Mesangial cell (primary cell): ENCODE data around the gene ZNF446. TPM values are rescaled to one million over a fixed set of nuclear protein-coding genes. Genes with fewer than 3 reads are reported as not detected.

Source experiments
- total RNA-seq: library from RNA; depleted of rRNA; stranded (reverse); fragments of >200 nt; gene quantifications from 2 replicates; pipeline ENCODE4 v1.2.3, GENCODE V29; 2015

The ZNF446 gene
- total RNA-seq, result 6.2 and 16.9 TPM in 2 replicates

DNA sequence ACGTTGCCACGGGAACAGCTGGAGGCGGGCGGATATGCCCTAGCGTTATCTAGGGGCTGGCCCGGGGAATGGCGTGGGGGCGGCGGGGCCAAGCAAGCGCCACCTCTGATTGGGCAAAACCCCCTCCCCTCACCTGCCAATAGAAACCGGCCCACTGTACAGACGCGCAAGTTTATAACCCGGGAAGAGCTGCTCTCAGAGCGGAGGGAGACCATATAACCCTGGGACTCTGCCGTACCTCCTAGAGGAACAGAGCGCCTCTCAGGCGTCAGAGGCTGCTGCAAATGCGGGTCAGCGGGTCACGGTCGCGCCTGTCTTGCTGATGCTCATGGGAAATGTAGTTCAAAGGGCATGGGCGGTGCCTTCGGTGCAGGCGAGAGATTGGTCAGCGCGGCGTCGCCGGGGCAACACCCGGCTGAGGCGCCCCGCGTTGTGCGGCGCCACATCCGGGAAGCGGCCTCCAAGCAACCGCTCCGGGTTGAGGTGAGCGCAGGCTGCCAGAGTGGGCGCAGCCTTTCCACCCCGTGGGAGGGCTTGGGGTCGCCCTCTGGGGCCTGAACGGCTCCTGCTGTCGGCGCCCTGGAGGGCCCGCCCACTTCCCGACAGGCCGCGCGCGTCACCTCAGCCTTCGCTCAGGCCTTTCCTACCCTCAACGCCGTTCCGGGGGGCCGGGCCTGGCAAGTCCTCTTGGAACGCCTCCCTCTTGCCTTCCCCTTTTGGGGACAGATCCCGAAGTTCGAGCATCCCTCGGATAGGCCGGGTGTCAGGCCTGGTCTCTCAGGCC, at the start of gene ZNF446:
Gene ZNF446 (plus strand): TSS at position 639 of the 784 bp plus-strand sequence. CDS start 867 bp downstream, outside the sequence.

DNA sequence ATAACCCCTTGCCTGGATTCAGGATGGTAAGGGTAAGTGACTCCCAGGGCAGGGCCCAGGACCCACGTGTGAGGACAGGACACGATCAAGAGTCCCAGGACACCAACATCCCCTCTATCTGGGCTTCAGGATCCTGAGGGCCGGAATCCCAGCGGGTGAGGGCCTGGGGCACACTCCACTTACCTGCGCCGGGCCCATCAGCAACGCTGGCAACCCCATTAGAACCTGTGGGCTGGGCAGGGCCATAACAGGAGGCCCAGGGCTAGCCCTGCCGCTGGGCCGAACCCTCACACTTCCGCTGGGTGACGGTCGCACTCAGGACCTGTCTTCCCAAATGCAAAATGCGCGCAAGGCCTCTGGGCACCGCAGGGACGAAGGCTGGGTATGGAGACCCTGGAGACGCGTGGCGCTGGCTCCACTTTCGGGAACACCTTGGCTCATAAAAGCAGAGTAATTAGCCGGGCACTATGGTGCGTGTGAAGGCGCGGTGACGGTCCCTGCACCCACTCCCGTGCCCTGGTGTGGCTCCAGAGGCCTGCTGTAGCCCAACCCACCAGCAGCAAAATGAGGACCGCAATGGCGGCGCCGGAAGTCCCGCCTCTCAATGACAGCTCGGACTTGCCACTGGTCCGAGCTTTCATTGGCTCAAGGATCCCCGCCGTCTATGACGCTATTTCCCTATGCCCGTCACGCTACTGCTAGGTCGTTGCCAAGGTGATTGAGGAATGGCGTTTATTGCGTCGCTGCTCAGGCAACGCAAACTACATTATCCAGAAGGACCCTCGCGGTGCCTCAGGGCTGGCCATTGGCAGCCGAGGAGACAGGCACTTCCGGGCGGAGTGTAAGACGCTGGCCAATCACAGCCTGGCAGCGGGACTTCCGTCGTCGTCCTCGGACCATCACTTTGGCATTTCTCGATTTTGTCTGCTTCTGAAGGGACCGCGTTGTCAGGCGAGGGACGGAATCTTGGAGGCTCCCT, 36.3 kb upstream of the ZNF446 start, which contains the start of gene ZNF132:
Gene ZNF132 (minus strand): TSS at position 578 of the 979 bp plus-strand sequence. CDS start 332 bp downstream, at position 246.

GRCh38 chr19:58451358-58452101, 24.6 kb upstream of the ZNF446 start, which contains the start of gene ZNF324B:
TSS of gene ZNF324B (plus strand) at chr19:58451622. CDS start at chr19:58453702, 2,080 bp downstream.

GRCh38 chr19:58466760-58467589, 9.2 kb upstream of the ZNF446 start, which contains the start of gene ZNF324:
TSS of gene ZNF324 (plus strand) at chr19:58467080. CDS start at chr19:58469186, 2,106 bp downstream.

DNA sequence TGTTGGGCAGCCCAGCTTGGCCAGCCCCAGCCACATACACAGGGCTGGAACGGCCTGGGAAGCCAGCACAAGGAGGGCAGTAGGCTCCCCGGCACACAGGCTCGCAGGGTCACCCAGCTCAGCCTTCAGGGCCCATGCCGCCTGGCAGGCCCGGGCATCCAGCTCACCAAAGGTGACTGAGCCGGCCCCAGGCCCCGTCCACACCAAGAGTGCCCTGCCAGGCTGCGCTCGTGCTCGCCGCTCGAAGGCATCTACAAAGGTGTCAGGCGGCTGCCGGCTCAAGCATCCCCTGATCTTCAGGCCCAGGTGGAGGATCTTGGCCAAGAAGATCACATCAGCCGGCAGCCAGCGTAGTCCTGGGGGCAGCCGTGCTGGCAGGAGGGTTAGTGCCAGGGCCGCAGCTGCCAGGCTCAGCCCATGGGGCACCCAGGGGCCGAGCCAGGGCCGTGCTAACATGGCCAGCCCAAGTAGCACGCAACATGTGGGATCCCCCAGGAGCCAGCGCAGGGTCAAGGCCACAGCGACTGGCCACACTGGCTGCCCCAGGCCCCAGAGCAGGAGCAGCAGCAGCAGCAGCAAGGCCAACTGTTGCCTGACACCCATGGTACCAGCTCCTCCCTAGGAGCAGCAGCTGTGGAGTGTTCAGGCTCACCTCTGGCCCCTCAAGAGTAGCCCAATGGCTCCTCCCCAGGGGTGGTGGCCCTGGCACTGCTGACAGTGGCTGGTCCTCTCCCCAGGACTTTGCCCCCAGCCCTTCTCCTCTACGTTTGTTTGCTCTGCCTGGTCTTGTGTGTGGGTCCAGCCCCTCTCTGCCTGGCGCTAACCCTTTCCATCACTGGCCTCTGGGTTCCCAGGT, 35.4 kb downstream of the ZNF446 start, which contains the start of gene SLC27A5:
Gene SLC27A5 (minus strand): TSS at position 640 of the 856 bp plus-strand sequence. CDS start 37 bp downstream, at position 603.

GRCh38 chr19:58519355-58520256, 43.5 kb downstream of the ZNF446 start, which contains the start of gene ZBTB45:
TSS of gene ZBTB45 (minus strand) at chr19:58519810. CDS start at chr19:58517673, 2,137 bp downstream.

Other genes starting within 250 kb of the ZNF446 start
- gene ZNF544, start 247.4 kb upstream of the ZNF446 start, total RNA-seq, result 26.9 and 38.4 TPM in 2 replicates
- gene ZNF8, start 197.4 kb upstream of the ZNF446 start, total RNA-seq, result 4.6 and 10.0 TPM in 2 replicates
- 21.0 and 35.8 TPM in 2 replicates for gene ERVK3-1, start 171.0 kb upstream of the ZNF446 start, total RNA-seq
- gene ZSCAN22, start 149.4 kb upstream of the ZNF446 start, total RNA-seq, result 2.0 and 3.7 TPM in 2 replicates
- 24.1 and 28.8 TPM in 2 replicates for gene A1BG, start 122.9 kb upstream of the ZNF446 start, total RNA-seq
- under 0.01 and 2.8 TPM in 2 replicates for gene ZNF497, start 113.6 kb upstream of the ZNF446 start, total RNA-seq
- 4.9 and 7.5 TPM in 2 replicates for gene ZNF837, start 95.3 kb upstream of the ZNF446 start, total RNA-seq
- 1,981 and 2,018 TPM in 2 replicates for gene RPS5, start 89.1 kb upstream of the ZNF446 start, total RNA-seq
- gene RNF225, start 80.7 kb upstream of the ZNF446 start, total RNA-seq, result 0.13 TPM in 1 of 2 replicates, not detected in the other
- 13.5 and 23.3 TPM in 2 replicates for gene ZNF584, start 67.7 kb upstream of the ZNF446 start, total RNA-seq
- gene ZNF132, start 36.2 kb upstream of the ZNF446 start, total RNA-seq, result 2.3 and 3.3 TPM in 2 replicates
- 3.9 and 7.1 TPM in 2 replicates for gene ZNF324B, start 24.7 kb upstream of the ZNF446 start, total RNA-seq
- 5.4 and 14.6 TPM in 2 replicates for gene ZNF324, start 9.3 kb upstream of the ZNF446 start, total RNA-seq
- 11.1 and 13.1 TPM in 2 replicates for gene SLC27A5, start 35.6 kb downstream of the ZNF446 start, total RNA-seq
- 19.1 and 23.8 TPM in 2 replicates for gene ZBTB45, start 43.5 kb downstream of the ZNF446 start, total RNA-seq
- 672 and 766 TPM in 2 replicates for gene TRIM28, start 67.7 kb downstream of the ZNF446 start, total RNA-seq
- gene CHMP2A, start 78.8 kb downstream of the ZNF446 start, total RNA-seq, result 75.9 and 151 TPM in 2 replicates
- 31.7 and 42.5 TPM in 2 replicates for gene UBE2M, start 82.3 kb downstream of the ZNF446 start, total RNA-seq
- 7.3 and 23.7 TPM in 2 replicates for gene MZF1, start 97.0 kb downstream of the ZNF446 start, total RNA-seq